Hepatocyte (in vitro differentiated cells): Measurements from ENCODE around the gene TP53I11.

ENCODE experiments used
- EZH2 ChIP-seq: fragments of 200-600 bp; sonication (generic); IDR thresholded peaks from 2 replicates; pipeline ENCODE4 v1.6.1; 2016; ENCODE audit warnings: antibody characterized with exemption, mild to moderate bottlenecking, borderline replicate concordance
- TF ChIP-seq, protein P1 (sequence below): fragments of 200-600 bp; sonication (generic); IDR thresholded peaks from 2 replicates; pipeline ENCODE4 v1.5.1; 2016; ENCODE audit warnings: antibody characterized with exemption, mild to moderate bottlenecking; ENCODE audit not compliant: poor library complexity

DNA sequence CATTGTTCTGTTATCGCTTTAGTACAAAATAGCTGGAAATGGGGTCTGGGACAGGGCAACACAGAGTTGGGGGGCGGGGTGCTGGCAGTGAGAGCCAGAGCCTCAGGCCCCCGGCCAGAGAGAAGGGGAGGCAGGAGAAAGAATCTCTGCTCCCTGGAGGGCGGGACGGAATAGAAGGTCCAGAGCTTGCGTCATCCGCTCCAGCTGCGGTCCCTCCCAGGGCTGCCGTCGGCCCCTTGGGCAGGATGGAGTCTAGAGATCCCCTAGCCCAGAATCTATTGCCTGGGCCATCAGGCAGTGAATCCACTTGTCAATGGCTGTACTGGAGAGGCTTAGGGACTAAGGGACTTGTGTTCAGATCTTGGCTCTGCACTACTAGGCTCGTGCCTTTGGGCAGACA is 5.0 kb downstream of the TP53I11 start:
- TF ChIP-seq, protein P1, sequence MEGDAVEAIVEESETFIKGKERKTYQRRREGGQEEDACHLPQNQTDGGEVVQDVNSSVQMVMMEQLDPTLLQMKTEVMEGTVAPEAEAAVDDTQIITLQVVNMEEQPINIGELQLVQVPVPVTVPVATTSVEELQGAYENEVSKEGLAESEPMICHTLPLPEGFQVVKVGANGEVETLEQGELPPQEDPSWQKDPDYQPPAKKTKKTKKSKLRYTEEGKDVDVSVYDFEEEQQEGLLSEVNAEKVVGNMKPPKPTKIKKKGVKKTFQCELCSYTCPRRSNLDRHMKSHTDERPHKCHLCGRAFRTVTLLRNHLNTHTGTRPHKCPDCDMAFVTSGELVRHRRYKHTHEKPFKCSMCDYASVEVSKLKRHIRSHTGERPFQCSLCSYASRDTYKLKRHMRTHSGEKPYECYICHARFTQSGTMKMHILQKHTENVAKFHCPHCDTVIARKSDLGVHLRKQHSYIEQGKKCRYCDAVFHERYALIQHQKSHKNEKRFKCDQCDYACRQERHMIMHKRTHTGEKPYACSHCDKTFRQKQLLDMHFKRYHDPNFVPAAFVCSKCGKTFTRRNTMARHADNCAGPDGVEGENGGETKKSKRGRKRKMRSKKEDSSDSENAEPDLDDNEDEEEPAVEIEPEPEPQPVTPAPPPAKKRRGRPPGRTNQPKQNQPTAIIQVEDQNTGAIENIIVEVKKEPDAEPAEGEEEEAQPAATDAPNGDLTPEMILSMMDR: no peak
- TF ChIP-seq EZH2: no peak
